HG02642 (cell line): ENCODE data around the gene SIGLEC1.

Experiments
- ATAC-seq: cut with Tn5 transposase; IDR thresholded peaks from one replicate; pipeline ENCODE4 v1.9.1; 2021; ENCODE audit warnings: mild to moderate bottlenecking; ENCODE audit not compliant: unreplicated experiment, poor library complexity

Gene SIGLEC1

GRCh38 chr20:3744806-3745685 lies 32.6 kb upstream of the SIGLEC1 start:
- no peak for ATAC-seq

- ATAC-seq: no peak
These were observed 31.6 kb upstream of the SIGLEC1 start for GRCh38 chr20:3744037-3744436.

GRCh38 chr20:3743251-3743650 lies 30.9 kb upstream of the SIGLEC1 start:
- no peak for ATAC-seq

GRCh38 chr20:3741836-3742458 lies 29.5 kb upstream of the SIGLEC1 start:
- ATAC-seq: no peak

GRCh38 chr20:3740615-3741301 lies 28.4 kb upstream of the SIGLEC1 start:
- ATAC-seq: no peak

GRCh38 chr20:3739926-3740451 lies 27.6 kb upstream of the SIGLEC1 start:
- ATAC-seq: no peak

- no peak for ATAC-seq
These were observed 26.9 kb upstream of the SIGLEC1 start for GRCh38 chr20:3739054-3739925.

GRCh38 chr20:3738111-3739053 lies 26.0 kb upstream of the SIGLEC1 start:
- ATAC-seq: no peak

GRCh38 chr20:3735768-3736167 lies 23.4 kb upstream of the SIGLEC1 start:
- ATAC-seq: no peak

- no peak for ATAC-seq
These were observed 21.9 kb upstream of the SIGLEC1 start for GRCh38 chr20:3734111-3734843.

GRCh38 chr20:3733119-3733995 lies 21.0 kb upstream of the SIGLEC1 start:
- no peak for ATAC-seq

GRCh38 chr20:3732327-3733118 lies 20.1 kb upstream of the SIGLEC1 start, which contains the start of gene HSPA12B:
HSPA12B (plus strand) TSS chr20:3732685; CDS start chr20:3738675, 5,990 bp downstream.
- no peak for ATAC-seq

GRCh38 chr20:3731944-3732326 lies 19.5 kb upstream of the SIGLEC1 start:
- ATAC-seq: no peak

- ATAC-seq: no peak
These were observed 18.6 kb upstream of the SIGLEC1 start for GRCh38 chr20:3730803-3731672.

GRCh38 chr20:3729811-3730540 lies 17.6 kb upstream of the SIGLEC1 start:
- ATAC-seq: no peak
